Left lung (tissue), 10 donors: ENCODE data around the gene RASA3. TPM values are rescaled to one million over a fixed set of nuclear protein-coding genes. Genes with fewer than 3 reads are reported as not detected.

Source experiments
- ATAC-seq: fragments of 200-7000 bp; cut with Tn5 transposase; one replicate; pipeline ENCODE4 v1.9.1; 2020; ENCODE audit warnings: moderate library complexity
- DNase-seq, 4 donors: peaks; one replicate each; pipeline ENCODE4 v3.0.0-alpha.2; 2013 to 2020
- H3K27ac ChIP-seq, 2 donors: fragments of 200-600 bp; sonication (generic) in 1 of 2; one replicate each; pipeline versions ENCODE4 v1.5.0 to v1.8.0; 2020 to 2021
- H3K27me3 ChIP-seq, 2 donors: fragments of 200-600 bp; sonication (generic) in 1 of 2; one replicate each; pipeline versions ENCODE4 v1.5.0 to v1.8.0; 2020 to 2021
- H3K36me3 ChIP-seq, 2 donors: fragments of 200-600 bp; sonication (generic) in 1 of 2; one replicate each; pipeline versions ENCODE4 v1.5.0 to v1.8.0; 2020 to 2021
- H3K4me1 ChIP-seq, 2 donors: fragments of 200-600 bp; one replicate each; pipeline ENCODE4 v1.8.0; 2021
- H3K4me3 ChIP-seq, 2 donors: fragments of 200-600 bp; sonication (generic) in 1 of 2; one replicate each; pipeline versions ENCODE4 v1.5.0 to v1.8.0; 2020 to 2021; ENCODE audit warnings: mild to moderate bottlenecking in 1 of 2
- H3K9me3 ChIP-seq, 2 donors: fragments of 200-600 bp; sonication (generic) in 1 of 2; one replicate each; pipeline versions ENCODE4 v1.5.0 to v1.8.0; 2020 to 2021
- intact Hi-C, 2 donors: fragments of 100-400 bp; cut with DNase I; formaldehyde crosslinking; loops; one replicate each; pipeline versions ENCODE4 v1.11.2 to v1.14.2; 2022
- polyA plus RNA-seq, 6 donors: library from polyadenylated mRNA; unstranded; fragments of 120-200 nt; gene quantifications; one replicate each; pipeline ENCODE4 v1.2.1, GENCODE V29; 2013; ENCODE audit not compliant: insufficient read length in 6 of 6
- total RNA-seq, 2 donors: library from RNA; stranded (reverse); fragmentation: NEBNext Ultra II Directional; extraction: Animal tissue kit (Norgen Biotek cat#: 25700); gene quantifications; one replicate each; pipeline ENCODE4 v1.2.1, GENCODE V29; 2021
- TF ChIP-seq, protein P1 (sequence below), 2 donors: fragments of 200-600 bp; sonication (generic) in 1 of 2; IDR thresholded peaks; one replicate each; pipeline versions ENCODE4 v1.5.0 to v1.8.0; 2021; ENCODE audit warnings: antibody characterized with exemption in 2 of 2
- donor health status: DM: no; HTN: yes; CAD: no.
- donor health status: DM: no; HTN: no; CAD: no.

RASA3 gene
- total and polyA plus RNA-seq, 8 donors, result 11.4 to 22.2 (median 12.7) TPM

GRCh38 chr13:114013952-114014629, 118.3 kb downstream of the RASA3 start:
- Histone ChIP-seq H3K27ac (no peak overlapping the region), H3K27me3 (no peaks in the 10 kb centered on the region), H3K4me3 (no peak overlapping the region), H3K4me1 (peaks cover 0 to 7% of the 10 kb centered on the region in 2 donors), H3K36me3 (peaks cover 0 to 88% of the 10 kb centered on the region in 2 donors), H3K9me3 (no peaks in the 10 kb centered on the region)
- TF ChIP-seq, protein P1, sequence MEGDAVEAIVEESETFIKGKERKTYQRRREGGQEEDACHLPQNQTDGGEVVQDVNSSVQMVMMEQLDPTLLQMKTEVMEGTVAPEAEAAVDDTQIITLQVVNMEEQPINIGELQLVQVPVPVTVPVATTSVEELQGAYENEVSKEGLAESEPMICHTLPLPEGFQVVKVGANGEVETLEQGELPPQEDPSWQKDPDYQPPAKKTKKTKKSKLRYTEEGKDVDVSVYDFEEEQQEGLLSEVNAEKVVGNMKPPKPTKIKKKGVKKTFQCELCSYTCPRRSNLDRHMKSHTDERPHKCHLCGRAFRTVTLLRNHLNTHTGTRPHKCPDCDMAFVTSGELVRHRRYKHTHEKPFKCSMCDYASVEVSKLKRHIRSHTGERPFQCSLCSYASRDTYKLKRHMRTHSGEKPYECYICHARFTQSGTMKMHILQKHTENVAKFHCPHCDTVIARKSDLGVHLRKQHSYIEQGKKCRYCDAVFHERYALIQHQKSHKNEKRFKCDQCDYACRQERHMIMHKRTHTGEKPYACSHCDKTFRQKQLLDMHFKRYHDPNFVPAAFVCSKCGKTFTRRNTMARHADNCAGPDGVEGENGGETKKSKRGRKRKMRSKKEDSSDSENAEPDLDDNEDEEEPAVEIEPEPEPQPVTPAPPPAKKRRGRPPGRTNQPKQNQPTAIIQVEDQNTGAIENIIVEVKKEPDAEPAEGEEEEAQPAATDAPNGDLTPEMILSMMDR (IDR thresholded peaks at IDR 0.05), result no peak
- intact Hi-C loops, result no loop called here
- ATAC-seq (no peak), DNase-seq (peak in 1 of 4 donors; percentile 74)

DNA sequence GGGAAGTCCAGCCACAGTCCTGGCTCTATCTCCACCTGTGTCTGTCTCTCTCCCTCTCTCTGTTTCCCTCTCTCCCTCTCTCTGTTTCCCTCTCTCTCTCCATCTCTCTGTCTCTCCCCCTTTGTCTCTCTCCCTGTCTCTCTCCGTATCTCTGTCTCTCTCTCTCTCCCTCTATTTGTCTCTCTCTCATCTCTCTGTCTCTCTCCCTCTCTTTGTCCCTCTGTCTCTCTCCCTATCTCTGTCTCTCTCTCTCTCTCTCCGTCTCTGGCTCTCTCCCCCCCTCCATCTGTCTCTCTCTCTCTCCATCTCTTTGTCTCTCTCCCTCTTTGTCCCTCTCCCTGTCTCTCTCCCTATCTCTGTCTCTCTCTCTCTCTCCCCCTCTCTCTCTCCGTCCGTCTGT, 119.1 kb downstream of the RASA3 start:
- Histone ChIP-seq H3K36me3 (peaks cover 0 to 84% of the 10 kb centered on the region in 2 donors), H3K27me3 (no peaks in the 10 kb centered on the region), H3K4me3 (no peak overlapping the region), H3K27ac (no peak overlapping the region), H3K9me3 (no peaks in the 10 kb centered on the region), H3K4me1 (peaks cover 0 to 7% of the 10 kb centered on the region in 2 donors)
- TF ChIP-seq, protein P1 (IDR thresholded peaks at IDR 0.05), result no peak
- ATAC-seq (no peak), DNase-seq (no peak)
- intact Hi-C loops, result no loop called here

DNA sequence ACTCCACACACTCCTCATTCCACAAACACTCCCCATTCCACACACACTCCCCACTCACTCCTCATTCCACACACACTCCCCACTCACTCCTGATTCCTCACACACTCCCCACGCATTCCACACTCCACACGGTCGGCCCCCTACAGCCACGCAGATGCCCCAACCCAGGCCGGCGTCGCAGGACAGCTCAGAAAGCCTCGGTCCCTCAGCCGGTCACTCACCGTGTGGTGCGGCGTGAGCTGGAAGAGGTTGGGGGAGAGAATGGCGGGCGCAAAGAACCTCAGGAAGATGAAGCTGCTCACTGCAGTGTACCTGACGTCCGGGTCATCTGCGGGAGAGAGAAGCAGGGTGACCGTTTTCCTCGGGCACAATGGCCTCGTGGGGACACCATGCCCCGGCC, 119.5 kb downstream of the RASA3 start:
- H3K27ac ChIP-seq, result no peak overlapping the region
- ATAC-seq (no peak), DNase-seq (no peak)
- peaks cover 0 to 80% of the 10 kb centered on the region in 2 donors for H3K36me3 ChIP-seq
- peaks cover 0 to 7% of the 10 kb centered on the region in 2 donors for H3K4me1 ChIP-seq
- no peaks in the 10 kb centered on the region for H3K9me3 ChIP-seq
- intact Hi-C loops, result no loop called here
- TF ChIP-seq, protein P1 (IDR thresholded peaks at IDR 0.05), result no peak
- no peaks in the 10 kb centered on the region for H3K27me3 ChIP-seq
- H3K4me3 ChIP-seq, result no peak overlapping the region

DNA sequence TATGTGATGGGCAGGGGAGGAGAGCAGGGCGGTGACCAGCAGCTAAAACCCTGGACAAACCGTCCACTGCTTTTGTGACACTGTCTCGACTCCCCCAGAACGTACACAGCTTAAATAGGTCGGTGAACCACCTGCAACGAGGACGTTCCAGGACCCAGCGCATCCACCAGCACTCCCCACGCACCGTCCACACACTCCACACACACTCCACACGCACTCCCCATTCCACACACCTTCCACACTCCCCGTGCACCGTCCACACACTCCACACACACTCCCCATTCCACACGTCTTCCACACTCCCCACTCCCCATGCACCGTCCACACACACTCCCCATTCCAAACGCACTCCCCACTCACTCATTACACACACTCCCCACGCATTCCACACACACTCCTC, 120.3 kb downstream of the RASA3 start:
- Histone ChIP-seq H3K4me1 (peaks cover 0 to 7% of the 10 kb centered on the region in 2 donors), H3K9me3 (no peaks in the 10 kb centered on the region), H3K27ac (no peak overlapping the region), H3K36me3 (peaks cover 0 to 72% of the 10 kb centered on the region in 2 donors), H3K4me3 (no peak overlapping the region), H3K27me3 (no peaks in the 10 kb centered on the region)
- DNase-seq (no peak), ATAC-seq (no peak)
- intact Hi-C loops, result no loop called here
- TF ChIP-seq, protein P1 (IDR thresholded peaks at IDR 0.05), result no peak

GRCh38 chr13:114011226-114011625, 121.2 kb downstream of the RASA3 start:
- DNase-seq, result no peak
- no peak for ATAC-seq
- intact Hi-C loops, result no loop called here
- peaks cover 0 to 63% of the 10 kb centered on the region in 2 donors for H3K36me3 ChIP-seq
- TF ChIP-seq, protein P1 (IDR thresholded peaks at IDR 0.05), result no peak
- H3K27me3 ChIP-seq, result no peaks in the 10 kb centered on the region
- peaks cover 0 to 7% of the 10 kb centered on the region in 2 donors for H3K4me1 ChIP-seq
- no peak overlapping the region for H3K27ac ChIP-seq
- no peaks in the 10 kb centered on the region for H3K9me3 ChIP-seq
- no peak overlapping the region for H3K4me3 ChIP-seq
